NCI-H345 (cell line): Measurements from ENCODE around the gene KEAP1.

Source experiments
- DNase-seq: peaks from one replicate; lab custom pipeline; 2025; lab: John Stamatoyannopoulos, UW

KEAP1 gene

GRCh38 chr19:10523135-10523636 lies 20.0 kb upstream of the KEAP1 start:
- no peak for DNase-seq

- no peak for DNase-seq
These were observed 18.5 kb upstream of the KEAP1 start for GRCh38 chr19:10521461-10522171.

- peak; percentile 18 for DNase-seq
These were observed 17.6 kb upstream of the KEAP1 start for GRCh38 chr19:10520652-10521318.

GRCh38 chr19:10519421-10519820 lies 16.3 kb upstream of the KEAP1 start:
- DNase-seq = no peak

- no peak for DNase-seq
These were observed 15.5 kb upstream of the KEAP1 start for GRCh38 chr19:10518444-10519361.

GRCh38 chr19:10517760-10518443 lies 14.7 kb upstream of the KEAP1 start:
- peak; percentile 66 for DNase-seq

- peak; percentile 44 for DNase-seq
These were observed 14.2 kb upstream of the KEAP1 start, which contains the start of gene S1PR5 for GRCh38 chr19:10517361-10517759. TSS of gene S1PR5 (minus strand) at chr19:10517447. CDS start at chr19:10515011, 2,436 bp downstream.

- DNase-seq = peak; percentile 2
These were observed 13.6 kb upstream of the KEAP1 start for GRCh38 chr19:10516671-10517286.

- DNase-seq = no peak
These were observed 12.9 kb upstream of the KEAP1 start for GRCh38 chr19:10516064-10516385.

- DNase-seq = no peak
These were observed 11.3 kb upstream of the KEAP1 start for GRCh38 chr19:10514211-10515145.

GRCh38 chr19:10513223-10513622 lies 10.1 kb upstream of the KEAP1 start:
- DNase-seq = no peak

- DNase-seq = no peak
These were observed 7.2 kb upstream of the KEAP1 start for GRCh38 chr19:10510301-10510802.

- DNase-seq = no peak
These were observed 5.6 kb upstream of the KEAP1 start for GRCh38 chr19:10508707-10509106.

GRCh38 chr19:10508036-10508435 lies 4.9 kb upstream of the KEAP1 start:
- no peak for DNase-seq

GRCh38 chr19:10505583-10506229 lies 2.5 kb upstream of the KEAP1 start:
- peak; percentile 43 for DNase-seq

- DNase-seq = peak; percentile 90
These were observed 593 bp downstream of the KEAP1 start for GRCh38 chr19:10502524-10503001.

- peak; percentile 62 for DNase-seq
These were observed 1.1 kb downstream of the KEAP1 start for GRCh38 chr19:10501971-10502523.

- no peak for DNase-seq
These were observed 2.9 kb downstream of the KEAP1 start for GRCh38 chr19:10500247-10500592.
